ENCODE results near the gene ARPC2.

- TF ChIP-seq, protein P1, sequence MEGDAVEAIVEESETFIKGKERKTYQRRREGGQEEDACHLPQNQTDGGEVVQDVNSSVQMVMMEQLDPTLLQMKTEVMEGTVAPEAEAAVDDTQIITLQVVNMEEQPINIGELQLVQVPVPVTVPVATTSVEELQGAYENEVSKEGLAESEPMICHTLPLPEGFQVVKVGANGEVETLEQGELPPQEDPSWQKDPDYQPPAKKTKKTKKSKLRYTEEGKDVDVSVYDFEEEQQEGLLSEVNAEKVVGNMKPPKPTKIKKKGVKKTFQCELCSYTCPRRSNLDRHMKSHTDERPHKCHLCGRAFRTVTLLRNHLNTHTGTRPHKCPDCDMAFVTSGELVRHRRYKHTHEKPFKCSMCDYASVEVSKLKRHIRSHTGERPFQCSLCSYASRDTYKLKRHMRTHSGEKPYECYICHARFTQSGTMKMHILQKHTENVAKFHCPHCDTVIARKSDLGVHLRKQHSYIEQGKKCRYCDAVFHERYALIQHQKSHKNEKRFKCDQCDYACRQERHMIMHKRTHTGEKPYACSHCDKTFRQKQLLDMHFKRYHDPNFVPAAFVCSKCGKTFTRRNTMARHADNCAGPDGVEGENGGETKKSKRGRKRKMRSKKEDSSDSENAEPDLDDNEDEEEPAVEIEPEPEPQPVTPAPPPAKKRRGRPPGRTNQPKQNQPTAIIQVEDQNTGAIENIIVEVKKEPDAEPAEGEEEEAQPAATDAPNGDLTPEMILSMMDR (conservative IDR thresholded peaks at IDR 0.05; ENCODE audit: low read depth, low read length) = no peak
- no peak for TF ChIP-seq EZH2phosphoT487 (IDR thresholded peaks at IDR 0.05; ENCODE audit: borderline replicate concordance, low read length)
These were observed 37.2 kb upstream of the ARPC2 start for GRCh38 chr2:218179782-218180181.
